Thyroid gland (tissue), 4 donors: ENCODE measurements around the gene VPS45. TPM values are rescaled to one million over a fixed set of nuclear protein-coding genes. Genes with fewer than 3 reads are reported as not detected.
"Not testable (repeated sequence)": the region's sequence is repeated elsewhere in the genome, so short reads cannot be mapped to it uniquely, and the experiment has no call there.

Experiments used
- DNase-seq, 2 donors: peaks; one replicate each; pipeline ENCODE4 v3.0.0-alpha.2; 2019
- H3K27ac ChIP-seq, 3 donors: fragments of 200-600 bp; sonication (generic); 1 replicate in 2 of 3; 2 replicates in 1 of 3; pipeline ENCODE4 v1.5.1; 2016 to 2019; ENCODE audit warnings: mild to moderate bottlenecking in 1 of 3, moderate library complexity in 1 of 3
- H3K27me3 ChIP-seq: fragments of 200-600 bp; sonication (generic); one replicate; pipeline ENCODE4 v1.5.1; 2019
- H3K36me3 ChIP-seq, 2 donors: fragments of 200-600 bp; sonication (generic); one replicate each; pipeline ENCODE4 v1.5.1; 2016 to 2019
- H3K4me1 ChIP-seq, 2 donors: fragments of 200-600 bp; sonication (generic); one replicate each; pipeline ENCODE4 v1.5.1; 2017 to 2019
- H3K4me3 ChIP-seq, 3 donors: fragments of 200-600 bp; sonication (generic); replicated peaks in 1 of 3; 1 replicate in 2 of 3; 2 replicates in 1 of 3; pipeline ENCODE4 v1.5.1; 2016; ENCODE audit warnings: mild to moderate bottlenecking in 1 of 3
- H3K9me3 ChIP-seq: fragments of 200-600 bp; sonication (generic); one replicate; pipeline ENCODE4 v1.5.1; 2017
- CTCF ChIP-seq, 6 experiments: fragments of 200-600 bp in 3 of 6; fragments of 450-650 bp in 3 of 6; sonication (generic) in 3 of 6; IDR thresholded peaks; one replicate each; pipeline ENCODE4 v1.5.1; 2016 to 2019; ENCODE audit warnings: antibody characterized with exemption in 6 of 6, mild to moderate bottlenecking in 2 of 6, inconsistent platforms in 1 of 6, moderate library complexity in 1 of 6
- POLR2A ChIP-seq, 2 donors: fragments of 450-650 bp; IDR thresholded peaks; one replicate each; pipeline ENCODE4 v1.6.1; 2017; ENCODE audit warnings: antibody characterized with exemption in 2 of 2, mild to moderate bottlenecking in 2 of 2, moderate library complexity in 1 of 2
- WGBS, 2 donors: methylation state at CpG; one replicate each; pipeline ENCODE4 v1.1.5; 2017; 5-methylcytosine and 5-hydroxymethylcytosine counted together
- intact Hi-C: fragments of 100-400 bp; cut with DNase I; formaldehyde crosslinking; loops from one replicate; pipeline ENCODE4 v1.15.1; 2023
- total RNA-seq, 4 donors: library from RNA; depleted of rRNA; stranded (reverse); fragments of >200 nt; gene quantifications; one replicate each; pipeline ENCODE4 v1.2.3, GENCODE V29; 2016

The VPS45 gene
- total RNA-seq, 4 donors from 2014 or later = 50.3 to 64.3 (median 57.1) TPM

DNA sequence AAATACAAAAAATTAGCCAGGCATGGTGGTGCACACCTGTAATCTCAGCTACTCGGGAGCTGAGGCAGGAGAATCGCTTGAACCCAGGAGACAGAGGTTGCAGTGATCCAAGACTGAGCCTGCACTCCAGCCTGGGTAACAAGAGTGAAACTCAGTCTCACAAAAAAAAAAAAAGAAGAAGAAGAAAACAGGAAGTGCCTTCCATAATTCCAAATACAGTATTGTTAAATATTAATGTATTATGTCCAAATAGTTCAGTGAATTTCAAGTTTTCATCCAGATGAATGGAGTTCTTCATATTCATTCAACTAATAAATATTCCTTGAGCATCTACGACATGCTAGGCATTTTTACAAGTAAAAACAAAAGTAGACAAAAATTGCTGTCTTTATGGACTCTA lies 115.5 kb downstream of the VPS45 start:
- Histone ChIP-seq H3K9me3 (no peaks in the 10 kb centered on the region), H3K27me3 (no peaks in the 10 kb centered on the region), H3K36me3 (no peaks in the 10 kb centered on the region), H3K4me3 (no peak overlapping the region), H3K27ac (peak overlapping the region; percentile 14 to 61 (median 52)), H3K4me1 (peaks cover 0 to 12% of the 10 kb centered on the region in 2 donors)
- 66 to 67% methylated on average over 3 of the region's 3 CpGs for WGBS, 2 donors
- no peak for TF ChIP-seq CTCF (IDR thresholded peaks at IDR 0.05)
- no peak for TF ChIP-seq POLR2A (IDR thresholded peaks at IDR 0.05)
- DNase-seq = no peak
- intact Hi-C loops = no loop called here

DNA sequence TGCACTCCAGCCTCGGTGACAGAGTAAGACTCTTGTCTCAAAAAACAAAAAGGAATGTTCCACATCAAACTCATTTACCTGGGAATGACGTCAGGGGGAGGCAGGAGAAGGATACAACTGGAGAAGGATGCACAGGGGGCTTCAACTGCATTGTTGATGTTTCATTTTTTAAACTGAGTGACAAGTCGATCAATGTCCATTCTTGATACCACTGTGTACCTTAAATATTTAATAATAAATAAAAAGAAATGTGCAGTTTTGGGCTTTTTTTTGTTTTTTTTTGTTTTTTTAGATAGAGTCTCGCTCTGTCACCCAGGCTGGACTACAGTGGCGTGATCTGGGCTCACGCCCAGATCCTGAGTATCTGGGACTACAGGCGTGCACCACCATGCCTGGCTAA lies 117.9 kb downstream of the VPS45 start:
- no peaks in the 10 kb centered on the region for H3K36me3 ChIP-seq
- DNase-seq = no peak
- WGBS, 2 donors = 70 to 76% methylated on average over 7 of the region's 7 CpGs
- H3K4me1 ChIP-seq = peaks cover 0 to 12% of the 10 kb centered on the region in 2 donors
- H3K27me3 ChIP-seq = no peaks in the 10 kb centered on the region
- H3K4me3 ChIP-seq = no peak overlapping the region
- intact Hi-C loops = no loop called here
- no peaks in the 10 kb centered on the region for H3K9me3 ChIP-seq
- TF ChIP-seq CTCF (IDR thresholded peaks at IDR 0.05) (no peak), POLR2A (IDR thresholded peaks at IDR 0.05) (no peak)
- no peak overlapping the region for H3K27ac ChIP-seq

DNA sequence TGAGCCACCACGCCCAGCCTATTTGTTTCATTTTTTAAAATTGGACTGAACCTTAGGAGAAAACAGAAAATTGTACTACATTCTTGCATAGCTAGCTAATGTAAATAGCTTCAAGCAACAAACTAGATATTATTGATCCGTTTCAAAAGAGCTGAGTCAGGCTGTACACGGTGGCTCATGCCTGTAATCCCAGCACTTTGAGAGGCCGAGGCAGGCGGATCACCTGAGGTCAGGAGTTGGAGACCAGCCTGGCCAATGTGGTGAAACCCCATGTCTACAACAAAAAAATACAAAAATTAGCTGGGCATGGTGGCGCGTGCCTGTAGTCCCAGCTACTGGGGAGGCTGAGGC lies 118.8 kb downstream of the VPS45 start:
- intact Hi-C loops, H3K36me3 ChIP-seq, H3K9me3 ChIP-seq, H3K27ac ChIP-seq, H3K27me3 ChIP-seq, DNase-seq, H3K4me3 ChIP-seq: not testable (repeated sequence)
- H3K4me1 ChIP-seq = peaks cover 0 to 12% of the 10 kb centered on the region in 2 donors
- WGBS, 2 donors = 90 to 95% methylated on average over 7 of the region's 7 CpGs

DNA sequence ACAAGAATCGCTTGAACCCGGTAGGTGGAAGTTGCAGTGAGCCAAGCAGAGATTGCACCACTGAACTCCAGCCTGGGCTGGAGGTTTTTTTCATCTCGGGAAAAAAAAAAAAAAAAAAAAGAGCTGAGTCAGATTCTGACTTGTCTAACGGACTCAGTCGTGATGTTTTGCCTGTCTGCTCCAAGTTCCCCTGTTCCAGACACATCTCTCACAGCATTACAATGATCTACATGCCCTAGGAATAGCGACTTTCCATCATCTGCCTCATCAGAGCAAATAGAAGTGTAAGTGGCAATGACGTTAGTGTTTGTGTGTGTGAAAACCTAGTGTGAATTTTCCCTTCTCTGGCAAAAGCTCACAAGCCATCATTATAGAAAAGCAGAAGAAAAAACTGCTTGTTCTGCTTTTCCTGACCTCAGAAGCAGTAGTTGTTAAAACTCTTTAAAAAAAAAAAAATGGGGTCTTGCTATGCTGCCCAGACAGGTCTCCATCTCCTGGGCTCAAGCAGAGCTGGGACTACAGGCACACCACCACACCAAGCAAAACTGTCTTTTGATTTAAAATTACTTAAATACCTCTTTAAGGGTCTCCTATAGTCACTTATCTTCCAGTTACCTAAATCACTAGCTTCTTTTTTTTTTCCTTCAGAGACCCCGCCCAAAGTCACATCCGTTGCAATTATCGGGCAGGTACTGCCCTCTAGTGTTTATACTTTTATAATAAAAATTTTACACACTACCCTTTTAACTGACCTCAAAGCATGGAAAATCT lies 119.4 kb downstream of the VPS45 start:
- H3K27me3 ChIP-seq = no peaks in the 10 kb centered on the region
- no peak for DNase-seq
- no peak overlapping the region for H3K4me3 ChIP-seq
- intact Hi-C loops = no loop called here
- TF ChIP-seq POLR2A (IDR thresholded peaks at IDR 0.05) = no peak
- TF ChIP-seq CTCF (IDR thresholded peaks at IDR 0.05) = peak; percentile 43 to 63 (median 53)
- H3K4me1 ChIP-seq = peaks cover 0 to 9% of the 10 kb centered on the region in 2 donors
- no peak overlapping the region for H3K27ac ChIP-seq
- 39 to 45% methylated on average over 10 of the region's 10 CpGs for WGBS, 2 donors
- H3K9me3 ChIP-seq = no peaks in the 10 kb centered on the region
- H3K36me3 ChIP-seq = no peaks in the 10 kb centered on the region

DNA sequence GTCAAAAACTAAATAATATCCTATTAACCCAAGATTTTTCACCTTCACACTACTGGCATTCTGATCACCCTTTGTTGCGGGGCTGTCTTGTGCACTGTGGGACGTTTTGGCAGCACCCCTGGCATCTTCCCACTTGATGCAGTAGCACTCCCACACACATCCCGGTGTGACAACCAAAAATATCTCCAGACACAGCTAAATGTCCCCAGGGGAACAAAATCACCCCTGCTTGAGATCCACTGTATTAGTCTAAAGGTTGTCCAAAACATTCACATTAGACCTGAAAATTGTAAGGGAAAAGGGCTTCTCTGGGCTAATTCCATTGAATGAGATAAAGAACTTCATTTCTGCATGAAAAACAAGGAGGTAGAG lies 120.0 kb downstream of the VPS45 start:
- Histone ChIP-seq H3K9me3 (no peaks in the 10 kb centered on the region), H3K27ac (no peak overlapping the region), H3K36me3 (no peaks in the 10 kb centered on the region), H3K27me3 (no peaks in the 10 kb centered on the region), H3K4me3 (no peak overlapping the region), H3K4me1 (peaks cover 0 to 5% of the 10 kb centered on the region in 2 donors)
- DNase-seq = no peak
- intact Hi-C loops = no loop called here
- TF ChIP-seq POLR2A (IDR thresholded peaks at IDR 0.05) (no peak), CTCF (IDR thresholded peaks at IDR 0.05) (peak in 1 of 6 experiments; percentile 5)
- 24 to 35% methylated on average over 3 of the region's 3 CpGs for WGBS, 2 donors
